GM19395 (cell line): Measurements from ENCODE around the gene F2RL3.

ENCODE experiments used
- ATAC-seq: cut with Tn5 transposase; IDR thresholded peaks from one replicate; pipeline ENCODE4 v1.9.1; 2021; ENCODE audit warnings: mild to moderate bottlenecking, moderate library complexity; ENCODE audit not compliant: unreplicated experiment

The F2RL3 gene

GRCh38 chr19:16892868-16893685, 4.3 kb downstream of the F2RL3 start:
- ATAC-seq, result no peak

- ATAC-seq, result no peak
Measured at GRCh38 chr19:16893686-16893989, 4.8 kb downstream of the F2RL3 start.

GRCh38 chr19:16894080-16894479, 5.3 kb downstream of the F2RL3 start:
- ATAC-seq, result no peak

- no peak for ATAC-seq
Measured at GRCh38 chr19:16895467-16896145, 6.8 kb downstream of the F2RL3 start.

- no peak for ATAC-seq
Measured at GRCh38 chr19:16896146-16897028, 7.6 kb downstream of the F2RL3 start.

GRCh38 chr19:16897029-16897855, 8.4 kb downstream of the F2RL3 start:
- ATAC-seq, result no peak

GRCh38 chr19:16897856-16898161, 9.0 kb downstream of the F2RL3 start:
- no peak for ATAC-seq

GRCh38 chr19:16898361-16899015, 9.7 kb downstream of the F2RL3 start:
- no peak for ATAC-seq

- ATAC-seq, result no peak
Measured at GRCh38 chr19:16899566-16900075, 10.8 kb downstream of the F2RL3 start.

- no peak for ATAC-seq
Measured at GRCh38 chr19:16901491-16902175, 12.8 kb downstream of the F2RL3 start.

- no peak for ATAC-seq
Measured at GRCh38 chr19:16902545-16902944, 13.7 kb downstream of the F2RL3 start.

GRCh38 chr19:16903347-16903746, 14.5 kb downstream of the F2RL3 start:
- no peak for ATAC-seq

- no peak for ATAC-seq
Measured at GRCh38 chr19:16904599-16904998, 15.8 kb downstream of the F2RL3 start.

GRCh38 chr19:16908759-16909158, 20.0 kb downstream of the F2RL3 start:
- ATAC-seq, result no peak

- no peak for ATAC-seq
Measured at GRCh38 chr19:16911046-16911445, 22.2 kb downstream of the F2RL3 start.

GRCh38 chr19:16912780-16913179, 24.0 kb downstream of the F2RL3 start:
- no peak for ATAC-seq

GRCh38 chr19:16914421-16914820, 25.6 kb downstream of the F2RL3 start:
- ATAC-seq, result no peak

- ATAC-seq, result no peak
Measured at GRCh38 chr19:16915135-16915534, 26.3 kb downstream of the F2RL3 start.

GRCh38 chr19:16915734-16916133, 26.9 kb downstream of the F2RL3 start:
- no peak for ATAC-seq

GRCh38 chr19:16917401-16917800, 28.6 kb downstream of the F2RL3 start:
- no peak for ATAC-seq
